Activated T-cell treated with anti-CD3 and anti-CD28 coated beads, Interleukin-2, amount 50 U/mL, for 4 hours (primary cell): ENCODE results near the gene TBC1D8B. TPM values are rescaled to one million over a fixed set of nuclear protein-coding genes. Genes with fewer than 3 reads are reported as not detected.

ENCODE experiments used
- ATAC-seq, 2 donors: fragments of 200-7000 bp; cut with Tn5 transposase; one replicate each; pipeline ENCODE4 v1.10.0; 2021
- DNase-seq: peaks from one replicate; pipeline ENCODE4 v3.0.0-alpha.2; 2020
- H3K27me3 Mint-ChIP-seq: one replicate; pipeline ENCODE4 v1.8.0; 2021; ENCODE audit warnings: low read depth, mixed read lengths
- H3K36me3 Mint-ChIP-seq: one replicate; pipeline ENCODE4 v1.8.0; 2022; ENCODE audit warnings: mixed read lengths; ENCODE audit not compliant: insufficient read depth
- H3K4me1 Mint-ChIP-seq: one replicate; pipeline ENCODE4 v1.8.0; 2021; ENCODE audit warnings: low read depth, mixed read lengths
- H3K4me3 Mint-ChIP-seq: one replicate; pipeline ENCODE4 v1.8.0; 2021; ENCODE audit warnings: mild to moderate bottlenecking, moderate library complexity, mixed read lengths
- H3K9me3 Mint-ChIP-seq: one replicate; pipeline ENCODE4 v1.8.0; 2021; ENCODE audit warnings: mixed read lengths
- total RNA-seq, 3 donors: library from RNA; stranded (reverse); gene quantifications; one replicate each; pipeline ENCODE4 v1.2.1, GENCODE V29; 2021

The TBC1D8B gene
- total RNA-seq, 3 donors from 2014 or later: 0.18 to 0.61 (median 0.43) TPM

DNA sequence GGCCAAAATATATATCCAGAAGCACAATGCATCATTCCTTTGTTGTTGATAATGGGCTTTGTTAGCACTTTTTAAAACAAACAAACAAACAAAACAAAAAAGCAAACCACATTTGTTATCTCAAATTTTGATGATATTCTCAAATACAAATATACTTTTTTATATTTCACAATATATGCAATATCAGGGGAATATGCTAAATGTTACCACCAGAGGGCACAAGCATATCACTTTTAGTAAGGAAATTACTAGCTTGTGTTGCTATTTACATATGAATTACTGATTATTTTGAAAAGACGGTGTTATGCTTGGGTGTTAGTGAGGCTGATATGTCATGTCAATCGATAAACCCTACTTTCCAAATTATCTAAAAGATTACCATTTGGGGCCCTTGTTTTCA, 71.6 kb downstream of the TBC1D8B start:
- no peaks in the 10 kb centered on the region for H3K9me3 Mint-ChIP-seq
- H3K27me3 Mint-ChIP-seq: peaks cover 2% of the 10 kb centered on the region
- H3K36me3 Mint-ChIP-seq: no peaks in the 10 kb centered on the region
- no peak overlapping the region for H3K4me3 Mint-ChIP-seq
- DNase-seq (no peak), ATAC-seq (no peak)
- no peaks in the 10 kb centered on the region for H3K4me1 Mint-ChIP-seq

- no peaks in the 10 kb centered on the region for H3K9me3 Mint-ChIP-seq
- DNase-seq (no peak), ATAC-seq (no peak)
- no peaks in the 10 kb centered on the region for H3K36me3 Mint-ChIP-seq
- H3K27me3 Mint-ChIP-seq: peaks cover 3% of the 10 kb centered on the region
- H3K4me3 Mint-ChIP-seq: no peak overlapping the region
- no peaks in the 10 kb centered on the region for H3K4me1 Mint-ChIP-seq
Measured at GRCh38 chrX:106875151-106875550, 72.7 kb downstream of the TBC1D8B start.

DNA sequence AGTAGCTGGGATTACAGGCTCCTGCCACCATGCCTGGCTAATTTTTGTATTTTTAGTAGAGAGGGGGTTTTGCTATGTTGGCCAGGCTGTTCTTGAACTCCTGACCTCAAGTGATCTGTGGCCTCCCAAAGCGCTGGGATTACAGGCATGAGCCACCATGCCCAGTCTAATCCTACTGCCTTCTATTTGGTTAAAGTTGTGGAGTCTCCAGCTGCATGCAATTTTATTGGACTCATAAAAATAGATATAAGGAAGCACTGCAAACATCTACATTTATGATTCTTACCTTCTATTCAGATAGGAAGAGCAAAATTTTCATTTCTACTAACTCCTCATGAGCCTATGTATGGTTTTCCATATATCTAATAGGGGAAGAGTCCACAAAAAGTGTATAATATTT, 87.0 kb downstream of the TBC1D8B start:
- H3K9me3 Mint-ChIP-seq: no peaks in the 10 kb centered on the region
- no peaks in the 10 kb centered on the region for H3K4me1 Mint-ChIP-seq
- no peaks in the 10 kb centered on the region for H3K27me3 Mint-ChIP-seq
- DNase-seq (no peak), ATAC-seq (no peak)
- H3K36me3 Mint-ChIP-seq: no peaks in the 10 kb centered on the region
- no peak overlapping the region for H3K4me3 Mint-ChIP-seq

- H3K27me3 Mint-ChIP-seq: no peaks in the 10 kb centered on the region
- H3K4me3 Mint-ChIP-seq: no peak overlapping the region
- H3K4me1 Mint-ChIP-seq: no peaks in the 10 kb centered on the region
- no peaks in the 10 kb centered on the region for H3K36me3 Mint-ChIP-seq
- ATAC-seq: no peak
- DNase-seq: no peak
- H3K9me3 Mint-ChIP-seq: no peaks in the 10 kb centered on the region
Measured at GRCh38 chrX:106891762-106892460, 89.4 kb downstream of the TBC1D8B start.

- ATAC-seq (peak; percentile 63 to 67), DNase-seq (peak; percentile 32)
- Mint-ChIP-seq H3K4me1 (no peaks in the 10 kb centered on the region), H3K4me3 (no peak overlapping the region), H3K36me3 (no peaks in the 10 kb centered on the region), H3K9me3 (no peaks in the 10 kb centered on the region), H3K27me3 (no peaks in the 10 kb centered on the region)
Measured at GRCh38 chrX:106894392-106894909, 92.0 kb downstream of the TBC1D8B start.

DNA sequence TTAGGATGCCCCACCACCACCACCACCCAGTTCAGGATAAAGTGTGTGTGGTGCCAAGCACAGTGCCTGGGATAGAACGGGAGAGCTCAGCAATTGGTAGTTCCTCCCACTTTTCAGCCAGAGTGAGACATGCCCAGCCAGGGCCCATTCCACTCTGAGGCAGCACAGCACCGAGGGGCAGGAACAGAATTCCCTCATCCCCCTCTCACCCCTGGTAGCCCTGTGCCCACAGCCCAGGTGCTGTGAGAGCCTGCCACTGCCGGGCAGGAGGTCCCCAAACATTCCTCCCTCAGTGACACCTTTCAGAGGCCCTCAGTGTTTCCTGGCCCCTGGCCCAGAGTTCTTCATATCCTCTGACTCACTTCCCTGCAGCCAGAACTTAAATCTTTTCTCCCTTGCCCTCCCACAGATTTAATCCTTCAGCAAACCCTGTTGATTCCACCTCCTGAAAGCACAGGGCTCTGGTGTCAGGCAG, 92.5 kb downstream of the TBC1D8B start:
- ATAC-seq (peak in 1 of 2 donors; percentile 18), DNase-seq (no peak)
- no peaks in the 10 kb centered on the region for H3K9me3 Mint-ChIP-seq
- H3K27me3 Mint-ChIP-seq: no peaks in the 10 kb centered on the region
- H3K36me3 Mint-ChIP-seq: no peaks in the 10 kb centered on the region
- no peak overlapping the region for H3K4me3 Mint-ChIP-seq
- no peaks in the 10 kb centered on the region for H3K4me1 Mint-ChIP-seq

DNA sequence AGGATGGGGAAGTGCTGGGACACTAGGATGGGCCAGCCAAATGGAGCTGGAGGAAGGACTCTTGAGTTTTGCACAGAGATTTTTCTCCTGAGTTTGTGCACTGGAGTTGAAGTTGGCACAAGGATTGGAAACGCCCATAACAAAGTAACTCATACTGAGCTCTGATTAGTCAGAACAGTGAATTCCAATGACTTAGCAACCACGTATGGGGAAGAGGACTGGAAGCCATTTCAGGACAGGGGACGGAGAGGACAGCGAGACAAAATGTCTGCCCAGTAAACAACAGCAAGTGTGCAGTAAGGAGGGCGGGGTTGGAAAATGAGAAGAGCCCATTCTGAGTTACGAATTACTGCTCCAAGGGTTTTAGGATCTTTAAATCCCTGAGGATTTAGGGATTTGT, 94.8 kb downstream of the TBC1D8B start:
- no peaks in the 10 kb centered on the region for H3K9me3 Mint-ChIP-seq
- no peaks in the 10 kb centered on the region for H3K36me3 Mint-ChIP-seq
- DNase-seq (no peak), ATAC-seq (no peak)
- no peak overlapping the region for H3K4me3 Mint-ChIP-seq
- no peaks in the 10 kb centered on the region for H3K4me1 Mint-ChIP-seq
- no peaks in the 10 kb centered on the region for H3K27me3 Mint-ChIP-seq

DNA sequence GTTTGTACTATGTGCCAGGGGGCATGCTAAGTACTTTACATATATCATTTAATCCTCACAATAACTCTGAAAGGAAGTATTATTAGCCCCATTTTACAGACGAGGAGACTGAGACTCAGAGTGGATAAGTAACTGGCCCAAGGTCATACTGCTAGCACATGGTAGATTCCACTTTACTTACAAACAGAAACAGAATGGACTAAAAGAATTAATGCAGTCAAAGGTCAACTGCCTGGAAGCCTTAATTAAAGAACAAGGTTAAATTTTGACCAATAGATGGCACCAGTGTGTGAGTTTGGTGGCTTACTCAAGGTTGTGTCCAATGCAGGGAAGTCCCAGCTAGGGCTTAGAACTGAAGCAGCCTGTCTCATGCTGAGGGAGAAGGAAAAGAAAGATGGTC, 96.0 kb downstream of the TBC1D8B start:
- H3K9me3 Mint-ChIP-seq: no peaks in the 10 kb centered on the region
- ATAC-seq: peak; percentile 49 to 55
- no peak overlapping the region for H3K4me3 Mint-ChIP-seq
- no peaks in the 10 kb centered on the region for H3K27me3 Mint-ChIP-seq
- no peaks in the 10 kb centered on the region for H3K4me1 Mint-ChIP-seq
- no peaks in the 10 kb centered on the region for H3K36me3 Mint-ChIP-seq
- no peak for DNase-seq

GRCh38 chrX:106899276-106899675, 96.8 kb downstream of the TBC1D8B start:
- Mint-ChIP-seq H3K9me3 (no peaks in the 10 kb centered on the region), H3K4me3 (no peak overlapping the region), H3K4me1 (no peaks in the 10 kb centered on the region), H3K27me3 (no peaks in the 10 kb centered on the region), H3K36me3 (no peaks in the 10 kb centered on the region)
- ATAC-seq: no peak
- no peak for DNase-seq

GRCh38 chrX:106899841-106900240, 97.4 kb downstream of the TBC1D8B start:
- H3K9me3 Mint-ChIP-seq: no peaks in the 10 kb centered on the region
- H3K36me3 Mint-ChIP-seq: no peaks in the 10 kb centered on the region
- no peak overlapping the region for H3K4me3 Mint-ChIP-seq
- no peak for ATAC-seq
- H3K27me3 Mint-ChIP-seq: no peaks in the 10 kb centered on the region
- DNase-seq: no peak
- H3K4me1 Mint-ChIP-seq: no peaks in the 10 kb centered on the region

- Mint-ChIP-seq H3K4me3 (no peak overlapping the region), H3K36me3 (no peaks in the 10 kb centered on the region), H3K4me1 (no peaks in the 10 kb centered on the region), H3K9me3 (no peaks in the 10 kb centered on the region), H3K27me3 (no peaks in the 10 kb centered on the region)
- DNase-seq: no peak
- no peak for ATAC-seq
Measured at GRCh38 chrX:106901341-106901740, 98.9 kb downstream of the TBC1D8B start.

- Mint-ChIP-seq H3K36me3 (no peaks in the 10 kb centered on the region), H3K4me1 (no peaks in the 10 kb centered on the region), H3K27me3 (no peaks in the 10 kb centered on the region), H3K9me3 (no peaks in the 10 kb centered on the region), H3K4me3 (no peak overlapping the region)
- DNase-seq (no peak), ATAC-seq (no peak)
Measured at GRCh38 chrX:106901781-106902219, 99.3 kb downstream of the TBC1D8B start.

- Mint-ChIP-seq H3K4me3 (no peak overlapping the region), H3K27me3 (no peaks in the 10 kb centered on the region), H3K4me1 (no peaks in the 10 kb centered on the region), H3K36me3 (no peaks in the 10 kb centered on the region), H3K9me3 (no peaks in the 10 kb centered on the region)
- no peak for ATAC-seq
- no peak for DNase-seq
Measured at GRCh38 chrX:106902684-106903083, 100.2 kb downstream of the TBC1D8B start.

DNA sequence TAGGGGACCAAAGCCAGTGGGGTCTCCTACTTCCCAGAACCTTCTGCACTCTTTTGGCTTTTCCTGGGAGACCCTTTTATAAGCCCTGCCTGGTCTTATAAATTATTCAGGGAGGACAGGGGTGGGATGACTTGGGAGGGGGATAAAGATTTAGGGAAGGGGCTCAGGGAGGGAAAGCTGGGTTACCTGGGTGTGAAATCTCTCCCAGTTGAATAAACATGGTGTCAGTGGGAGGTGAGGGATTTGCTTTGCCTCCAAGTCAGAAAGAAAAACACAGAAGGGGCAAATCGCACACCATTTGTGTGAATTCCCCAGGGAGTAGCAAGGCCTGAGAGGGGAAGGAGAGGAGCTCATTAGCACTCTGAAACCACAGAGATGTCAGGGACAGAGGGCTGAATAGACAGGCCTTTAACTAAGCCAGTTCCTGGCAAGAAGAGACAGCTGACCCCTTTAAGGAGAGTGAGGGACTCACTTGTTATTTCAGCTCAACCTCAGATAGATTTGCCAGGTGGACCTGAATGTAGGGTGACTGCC, 100.9 kb downstream of the TBC1D8B start, which contains the start of gene RIPPLY1:
Gene RIPPLY1, minus strand, starts transcription at position 51 of the 534 bp plus-strand sequence. CDS start 54 bp downstream, outside the sequence.
- Mint-ChIP-seq H3K36me3 (no peaks in the 10 kb centered on the region), H3K4me3 (no peak within 1 kb of the TSS), H3K4me1 (no peaks in the 10 kb centered on the region), H3K9me3 (no peaks in the 10 kb centered on the region), H3K27me3 (no peaks in the 10 kb centered on the region)
- DNase-seq: no peak
- ATAC-seq: no peak
